Mesenchymal stem cell (in vitro differentiated cells and primary cell): ENCODE data around the gene WDR81.
"Not testable (repeated sequence)": the region's sequence is repeated elsewhere in the genome, so short reads cannot be mapped to it uniquely, and the experiment has no call there.

ENCODE experiments used
- DNase-seq: peaks from one replicate; pipeline ENCODE4 v3.0.0-alpha.2; 2013
- H2AFZ ChIP-seq: one replicate; pipeline ENCODE4 v1.6.1; 2013; ENCODE audit warnings: low read depth, mild to moderate bottlenecking, control low read depth, inconsistent platforms, low read length, moderate library complexity
- H2AK5ac ChIP-seq: 2 replicates; pipeline ENCODE4 v1.6.1; 2013; ENCODE audit warnings: low read length, moderate library complexity, mild to moderate bottlenecking, inconsistent platforms; ENCODE audit not compliant: severe bottlenecking
- H2BK120ac ChIP-seq: one replicate; pipeline ENCODE4 v1.6.1; 2013; ENCODE audit warnings: low read depth, mild to moderate bottlenecking, inconsistent platforms, low read length, moderate library complexity
- H2BK12ac ChIP-seq, 2 experiments: one replicate each; pipeline ENCODE4 v1.6.1; 2013; ENCODE audit warnings: inconsistent platforms in 2 of 2, low read length in 2 of 2, mild to moderate bottlenecking in 2 of 2, moderate library complexity in 2 of 2, control low read depth in 1 of 2
- H2BK15ac ChIP-seq: one replicate; pipeline ENCODE4 v1.6.1; 2013; ENCODE audit warnings: mild to moderate bottlenecking, low read depth, inconsistent platforms; ENCODE audit not compliant: poor library complexity, severe bottlenecking
- H2BK5ac ChIP-seq: 2 replicates; pipeline ENCODE4 v1.6.1; 2013; ENCODE audit warnings: low read depth, mild to moderate bottlenecking, low read length, control low read depth, inconsistent platforms; ENCODE audit not compliant: poor library complexity, severe bottlenecking
- H3K14ac ChIP-seq, 2 experiments: one replicate each; pipeline ENCODE4 v1.6.1; 2013; ENCODE audit warnings: inconsistent platforms in 2 of 2, low read length in 2 of 2, control low read depth in 1 of 2, mild to moderate bottlenecking in 1 of 2, moderate library complexity in 1 of 2
- H3K18ac ChIP-seq, 2 experiments: one replicate each; pipeline ENCODE4 v1.6.1; 2013; ENCODE audit warnings: inconsistent platforms in 2 of 2, low read length in 2 of 2, control low read depth in 1 of 2, low read depth in 1 of 2, mild to moderate bottlenecking in 1 of 2
- H3K23ac ChIP-seq, 2 experiments: one replicate each; pipeline ENCODE4 v1.6.1; 2013; ENCODE audit warnings: inconsistent platforms in 2 of 2, low read length in 2 of 2, mild to moderate bottlenecking in 2 of 2, moderate library complexity in 2 of 2, control low read depth in 1 of 2
- H3K27ac ChIP-seq: 2 replicates; pipeline ENCODE4 v1.5.1; 2013; ENCODE audit warnings: mild to moderate bottlenecking, moderate library complexity, low read length, control low read depth, inconsistent platforms; ENCODE audit not compliant: poor library complexity, severe bottlenecking
- H3K27me3 ChIP-seq, 2 experiments: 2 replicates each; pipeline versions ENCODE4 v1.6.1 to v1.7.0; 2013; ENCODE audit warnings: low read length in 2 of 2, mild to moderate bottlenecking in 2 of 2, moderate library complexity in 2 of 2, control low read depth in 1 of 2, inconsistent platforms in 1 of 2; ENCODE audit not compliant: control insufficient read depth in 1 of 2, insufficient read depth in 1 of 2
- H3K36me3 ChIP-seq, 2 experiments: 2 replicates each; pipeline versions ENCODE4 v1.6.1 to v1.7.0; 2013; ENCODE audit warnings: low read length in 2 of 2, control low read depth in 1 of 2, inconsistent platforms in 1 of 2, low read depth in 1 of 2, mild to moderate bottlenecking in 1 of 2; ENCODE audit not compliant: insufficient read depth in 2 of 2, control insufficient read depth in 1 of 2
- H3K4ac ChIP-seq, 2 experiments: one replicate each; pipeline ENCODE4 v1.6.1; 2013; ENCODE audit warnings: inconsistent platforms in 2 of 2, low read length in 2 of 2, mild to moderate bottlenecking in 2 of 2, moderate library complexity in 2 of 2, control low read depth in 1 of 2, low read depth in 1 of 2
- H3K4me1 ChIP-seq: 2 replicates; pipeline ENCODE4 v1.6.1; 2013; ENCODE audit warnings: low read depth, low read length, control low read depth; ENCODE audit not compliant: control insufficient read depth, insufficient read depth
- H3K4me2 ChIP-seq: 2 replicates; pipeline ENCODE4 v1.6.1; 2013; ENCODE audit warnings: low read length, mild to moderate bottlenecking, inconsistent platforms; ENCODE audit not compliant: poor library complexity, severe bottlenecking
- H3K4me3 ChIP-seq, 2 experiments: 2 replicates each; pipeline versions ENCODE4 v1.5.1 to v1.7.0; 2013; ENCODE audit warnings: low read length in 2 of 2, mild to moderate bottlenecking in 2 of 2, control low read depth in 1 of 2, low read depth in 1 of 2; ENCODE audit not compliant: insufficient read depth in 1 of 2
- H3K79me1 ChIP-seq: replicated peaks from 2 replicates; pipeline ENCODE4 v1.6.1; 2013; ENCODE audit warnings: mild to moderate bottlenecking, control low read depth, low read length, inconsistent platforms; ENCODE audit not compliant: poor library complexity, severe bottlenecking
- H3K9ac ChIP-seq: 2 replicates; pipeline ENCODE4 v1.7.0; 2013; ENCODE audit warnings: mild to moderate bottlenecking, low read length, moderate library complexity
- H3K9me3 ChIP-seq: 2 replicates; pipeline ENCODE4 v1.7.0; 2013; ENCODE audit warnings: mild to moderate bottlenecking, low read length; ENCODE audit not compliant: control insufficient read depth
- H4K8ac ChIP-seq: one replicate; pipeline ENCODE4 v1.6.1; 2013; ENCODE audit warnings: inconsistent platforms, mild to moderate bottlenecking, low read length, moderate library complexity
- H4K91ac ChIP-seq: one replicate; pipeline ENCODE4 v1.6.1; 2013; ENCODE audit warnings: mild to moderate bottlenecking, low read length, inconsistent platforms
- WGBS: methylation state at CpG from one replicate; pipeline ENCODE4 v1.1.7; 2013; ENCODE audit warnings: mixed read lengths; 5-methylcytosine and 5-hydroxymethylcytosine counted together

The WDR81 gene

DNA sequence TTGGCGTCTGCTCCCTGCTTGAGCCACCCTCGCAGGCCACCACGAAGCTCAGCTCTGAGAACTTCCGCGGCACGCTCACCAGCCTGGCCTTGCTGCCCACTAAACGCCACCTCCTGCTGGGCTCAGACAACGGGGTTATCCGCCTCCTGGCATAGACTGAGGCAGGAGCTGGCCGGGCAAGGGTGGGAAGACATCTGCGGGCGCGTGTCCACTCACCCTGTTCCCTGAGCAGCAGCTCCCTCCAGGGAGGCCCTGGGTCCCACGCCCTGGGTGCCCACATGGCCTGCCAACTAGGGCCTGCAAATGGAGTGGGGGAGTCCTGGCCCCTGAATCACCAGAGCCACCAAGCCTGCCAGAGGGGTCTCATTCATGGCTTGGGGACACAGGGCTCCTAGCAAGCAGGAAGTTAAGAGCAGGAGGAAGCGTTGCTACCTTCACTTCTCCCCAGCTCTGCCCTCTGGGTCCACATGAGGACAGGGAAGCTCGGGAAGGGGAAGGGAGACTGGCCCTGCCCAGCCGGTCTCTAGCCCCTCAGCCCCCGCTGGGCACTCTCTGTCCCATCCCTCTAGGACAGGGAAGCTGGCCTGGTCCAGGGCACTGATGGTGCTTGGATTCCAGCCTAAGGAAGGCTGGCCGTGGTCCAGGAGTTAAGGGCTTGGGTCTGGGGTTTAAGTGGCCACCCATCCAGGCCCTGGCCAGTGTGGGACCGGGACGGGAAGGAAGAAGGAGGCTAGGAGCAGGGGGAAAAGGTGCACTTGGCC is 13.2 kb downstream of the WDR81 start:
- peaks cover 5% of the 10 kb centered on the region for H3K79me1 ChIP-seq
- no peaks in the 10 kb centered on the region for H3K9me3 ChIP-seq
- H3K27ac ChIP-seq: no peak overlapping the region
- no peak overlapping the region for H3K4ac ChIP-seq
- H3K9ac ChIP-seq: no peak overlapping the region
- peak overlapping the region in 1 of 2 experiments; percentile 76 for H3K18ac ChIP-seq
- no peak overlapping the region for H2AFZ ChIP-seq
- H2BK12ac ChIP-seq: peak overlapping the region in 1 of 2 experiments; percentile 66
- peak overlapping the region; percentile 6 for H2BK15ac ChIP-seq
- H3K4me3 ChIP-seq: no peak overlapping the region
- no peak overlapping the region for H2BK5ac ChIP-seq
- peak overlapping the region in 1 of 2 experiments; percentile 68 for H3K14ac ChIP-seq
- no peak overlapping the region for H3K4me2 ChIP-seq
- H4K91ac ChIP-seq: peak overlapping the region; percentile 54
- DNase-seq: no peak
- H3K23ac ChIP-seq: no peak overlapping the region
- no peak overlapping the region for H4K8ac ChIP-seq
- H2AK5ac ChIP-seq: peak overlapping the region; percentile 50
- H3K4me1 ChIP-seq: peaks cover 35% of the 10 kb centered on the region
- 96% methylated on average over 21 of the region's 21 CpGs for WGBS
- H3K27me3 ChIP-seq: peaks cover 0 to 5% of the 10 kb centered on the region in 2 experiments
- peaks cover 31 to 52% of the 10 kb centered on the region in 2 experiments for H3K36me3 ChIP-seq
- H2BK120ac ChIP-seq: no peak overlapping the region

DNA sequence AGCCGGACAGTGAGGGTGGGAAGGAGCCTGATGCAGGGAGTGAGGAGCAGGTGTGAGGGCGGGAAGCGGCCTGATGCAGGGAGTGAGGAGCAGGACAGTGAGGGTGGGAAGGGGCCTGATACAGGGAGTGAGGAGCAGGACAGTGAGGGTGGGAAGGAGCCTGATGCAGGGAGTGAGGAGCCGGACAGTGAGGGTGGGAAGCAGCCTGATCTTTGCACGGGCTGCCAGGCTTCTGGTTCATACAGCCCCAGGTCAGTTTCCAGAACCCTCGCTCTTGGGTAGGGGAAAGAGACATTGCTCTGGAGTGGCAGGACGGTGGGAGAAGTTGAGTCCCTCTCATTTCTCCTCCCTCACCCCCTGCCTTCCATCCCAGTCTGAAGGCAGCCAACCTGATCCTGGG is 17.4 kb downstream of the WDR81 start:
- not testable (repeated sequence) for H3K4me2 ChIP-seq, H4K91ac ChIP-seq, H3K27ac ChIP-seq, H3K79me1 ChIP-seq, H3K4ac ChIP-seq, DNase-seq, H3K23ac ChIP-seq, H3K14ac ChIP-seq, H3K18ac ChIP-seq, H3K4me3 ChIP-seq, H2BK120ac ChIP-seq, H3K9me3 ChIP-seq, H2BK5ac ChIP-seq, H2BK12ac ChIP-seq, H2AFZ ChIP-seq, H3K27me3 ChIP-seq, H3K9ac ChIP-seq, H4K8ac ChIP-seq, H2BK15ac ChIP-seq
- Histone ChIP-seq H3K4me1 (peaks cover 28% of the 10 kb centered on the region), H3K36me3 (peaks cover 14 to 15% of the 10 kb centered on the region in 2 experiments), H2AK5ac (peak overlapping the region; percentile 5)
- WGBS: 87% methylated on average over 5 of the region's 7 CpGs

DNA sequence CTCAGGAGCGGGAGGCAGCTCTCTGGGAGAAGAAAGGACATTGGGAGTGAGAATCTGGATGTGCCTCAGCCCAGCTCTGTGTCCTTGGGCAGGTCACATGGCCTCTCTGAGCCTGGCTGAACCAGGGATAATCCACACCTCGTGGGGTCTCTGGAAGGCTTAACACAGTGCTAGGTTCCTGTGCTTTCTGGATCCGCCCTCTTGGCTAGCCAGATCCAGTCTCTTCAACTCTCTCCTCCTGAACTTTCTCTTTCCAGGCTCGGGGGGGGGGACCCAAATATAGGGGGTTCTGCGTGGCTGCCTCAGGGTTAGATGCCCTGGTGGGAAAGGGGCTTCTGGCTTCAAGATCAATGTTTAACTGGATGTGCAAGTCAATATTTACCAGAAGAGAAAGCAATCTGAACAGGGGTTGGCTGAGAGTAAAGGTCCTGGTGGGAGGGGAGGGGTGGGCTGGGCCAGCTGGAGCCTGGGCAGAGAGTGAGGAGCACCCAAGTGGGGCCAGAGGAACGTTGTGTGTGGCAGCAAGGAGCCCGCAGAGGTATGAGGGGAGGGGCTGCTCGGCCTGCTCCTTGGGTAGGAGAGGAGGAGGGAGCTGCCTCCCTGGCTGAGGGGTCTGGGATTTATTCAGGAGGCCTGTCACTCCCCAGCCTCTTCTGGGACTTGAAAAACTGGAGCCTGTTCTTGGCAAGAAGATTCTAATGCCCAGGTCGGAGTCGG is 18.0 kb downstream of the WDR81 start, which contains the start of gene SERPINF2:
Gene SERPINF2 (plus strand): TSS at position 501 of the 717 bp plus-strand sequence. CDS start 2,125 bp downstream, outside the sequence.
- H3K9me3 ChIP-seq: no peaks in the 10 kb centered on the region
- H3K27ac ChIP-seq: peak within 1 kb of the TSS; percentile 55
- H3K27me3 ChIP-seq: peaks cover 0 to 5% of the 10 kb centered on the region in 2 experiments
- H3K36me3 ChIP-seq: peaks cover 8 to 9% of the 10 kb centered on the region in 2 experiments
- H3K9ac ChIP-seq: no peak within 1 kb of the TSS
- H3K4me2 ChIP-seq: peak within 1 kb of the TSS; percentile 54
- no peak within 1 kb of the TSS for H3K4me3 ChIP-seq
- H3K18ac ChIP-seq: no peak within 1 kb of the TSS
- H3K4me1 ChIP-seq: peaks cover 22% of the 10 kb centered on the region
- peaks cover 3% of the 10 kb centered on the region for H3K79me1 ChIP-seq
- H4K8ac ChIP-seq: no peak within 1 kb of the TSS
- H2AK5ac ChIP-seq: peak within 1 kb of the TSS; percentile 26
- H4K91ac ChIP-seq: no peak within 1 kb of the TSS
- 68% methylated on average over 9 of the region's 10 CpGs for WGBS
- H2BK5ac ChIP-seq: peak within 1 kb of the TSS; percentile 79
- H3K4ac ChIP-seq: no peak within 1 kb of the TSS
- no peak within 1 kb of the TSS for H3K23ac ChIP-seq
- H2BK15ac ChIP-seq: peak within 1 kb of the TSS; percentile 68
- DNase-seq: no peak
- H2AFZ ChIP-seq: no peak within 1 kb of the TSS
- no peak within 1 kb of the TSS for H3K14ac ChIP-seq
- peak within 1 kb of the TSS; percentile 5 for H2BK120ac ChIP-seq
- no peak within 1 kb of the TSS for H2BK12ac ChIP-seq

DNA sequence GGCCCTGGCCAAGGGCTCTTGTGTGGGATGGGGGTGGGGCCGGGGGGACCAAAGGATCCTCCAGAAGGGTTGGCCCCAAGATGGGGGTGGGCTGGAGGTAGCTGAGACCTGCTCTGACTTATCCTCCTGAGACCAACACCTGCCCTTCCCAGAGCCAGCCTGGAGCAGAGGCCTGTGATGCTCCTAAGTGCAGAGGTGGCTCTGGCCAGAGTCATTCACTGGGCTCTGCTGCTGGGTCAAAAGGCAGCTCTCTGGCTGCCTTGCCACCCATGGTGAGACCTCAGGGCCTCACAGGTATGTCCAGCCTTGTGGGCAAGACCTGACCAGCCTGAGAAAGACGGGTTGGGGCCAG is 18.6 kb downstream of the WDR81 start:
- Histone ChIP-seq H3K36me3 (peaks cover 2 to 3% of the 10 kb centered on the region in 2 experiments), H3K4me3 (no peak overlapping the region), H2AK5ac (peak overlapping the region; percentile 26), H3K79me1 (no peaks in the 10 kb centered on the region), H3K4ac (no peak overlapping the region), H2BK5ac (peak overlapping the region; percentile 79), H3K23ac (no peak overlapping the region), H2AFZ (no peak overlapping the region), H4K91ac (no peak overlapping the region), H2BK12ac (no peak overlapping the region), H2BK120ac (peak overlapping the region; percentile 5), H3K27ac (peak overlapping the region; percentile 49), H3K14ac (no peak overlapping the region), H3K18ac (no peak overlapping the region), H3K4me2 (peak overlapping the region; percentile 54), H3K9ac (no peak overlapping the region), H3K9me3 (no peaks in the 10 kb centered on the region), H3K27me3 (peaks cover 0 to 5% of the 10 kb centered on the region in 2 experiments), H2BK15ac (no peak overlapping the region), H3K4me1 (peaks cover 16% of the 10 kb centered on the region), H4K8ac (no peak overlapping the region)
- DNase-seq: no peak
- 88% methylated on average over 2 of the region's 2 CpGs for WGBS
